A673 (cell line): Measurements from ENCODE around the gene BTBD9. TPM values are rescaled to one million over a fixed set of nuclear protein-coding genes. Genes with fewer than 3 reads are reported as not detected.
A peak's percentile ranks its signal among the peaks of the same experiment; 100 is the strongest.

Experiments used
- BruUV-seq: library from RNA; stranded (reverse); fragments of 400-500 nt; replicated peaks from 2 replicates; lab custom pipeline; 2021; lab: Mats Ljungman, UMichigan
- CTCF ChIA-PET: fragments of 300-600 bp; sonication (Branson Sonifier 250); formaldehyde crosslinking; loops from one replicate; lab custom pipeline; 2022; ENCODE audit warnings: antibody characterized with exemption; lab: Charles Lee
- POLR2A ChIA-PET: fragments of 300-600 bp; sonication (Branson Sonifier 250); formaldehyde crosslinking; loops from one replicate; lab custom pipeline; 2022; ENCODE audit warnings: antibody characterized with exemption; ENCODE audit not compliant: low non-redundant PET; lab: Charles Lee
- DNase-seq: peaks from one replicate; pipeline ENCODE4 v3.0.0-alpha.2; 2015; ENCODE audit warnings: low spot score
- H3K27ac ChIP-seq: fragments of 200-600 bp; sonication (generic); 2 replicates; pipeline ENCODE4 v1.5.1; 2016; ENCODE audit warnings: mixed run types, low read depth, mild to moderate bottlenecking, mixed read lengths, antibody characterized with exemption, low read length; ENCODE audit not compliant: poor library complexity, severe bottlenecking
- H3K27me3 ChIP-seq: fragments of 200-600 bp; sonication (generic); replicated peaks from 2 replicates; pipeline ENCODE4 v1.6.1; 2017; ENCODE audit warnings: mixed run types, low read depth, mild to moderate bottlenecking, mixed read lengths, antibody characterized with exemption, low read length; ENCODE audit not compliant: insufficient read depth, poor library complexity
- H3K36me3 ChIP-seq: fragments of 200-600 bp; sonication (generic); 2 replicates; pipeline ENCODE4 v1.6.1; 2016; ENCODE audit warnings: mixed run types, mild to moderate bottlenecking, mixed read lengths, antibody characterized with exemption, low read length; ENCODE audit not compliant: insufficient read depth, poor library complexity, severe bottlenecking
- H3K4me1 ChIP-seq: fragments of 200-600 bp; sonication (generic); 2 replicates; pipeline ENCODE4 v1.6.1; 2017; ENCODE audit warnings: mixed run types, mild to moderate bottlenecking, mixed read lengths, antibody characterized with exemption, low read length; ENCODE audit not compliant: insufficient read depth, poor library complexity, severe bottlenecking
- H3K4me3 ChIP-seq: fragments of 200-600 bp; sonication (generic); 2 replicates; pipeline ENCODE4 v1.5.1; 2016; ENCODE audit warnings: low read depth, mixed run types, mild to moderate bottlenecking, mixed read lengths, low read length; ENCODE audit not compliant: poor library complexity, severe bottlenecking
- H3K9me3 ChIP-seq: fragments of 200-600 bp; sonication (generic); 2 replicates; pipeline ENCODE4 v1.6.1; 2016; ENCODE audit warnings: mixed run types, low read depth, mild to moderate bottlenecking, mixed read lengths, antibody characterized with exemption, low read length; ENCODE audit not compliant: poor library complexity, severe bottlenecking
- EZH2 ChIP-seq: fragments of 200-600 bp; sonication (generic); IDR thresholded peaks from 2 replicates; pipeline ENCODE4 v1.6.1; 2017; ENCODE audit warnings: borderline replicate concordance, low read depth, mild to moderate bottlenecking, mixed read lengths, antibody characterized with exemption, low read length; ENCODE audit not compliant: poor library complexity, severe bottlenecking
- intact Hi-C: fragments of 100-400 bp; cut with micrococcal nuclease; formaldehyde crosslinking; loops from one replicate; pipeline ENCODE4 v1.10.0; 2022; ENCODE audit not compliant: unreplicated experiment
- total RNA-seq: library from RNA; stranded (reverse); gene quantifications from 2 replicates; pipeline ENCODE4 v1.2.3, GENCODE V29; 2021
- TF ChIP-seq, protein P1 (sequence below): fragments of 300-800, 200-600 bp; sonication (generic); conservative IDR thresholded peaks from 2 replicates; pipeline ENCODE4 v1.5.1; 2017; ENCODE audit warnings: low read depth, mild to moderate bottlenecking, antibody characterized with exemption, low read length, moderate library complexity, mixed read lengths

BTBD9 gene
- total RNA-seq, 1 experiment from 2014 or later: 8.0 TPM

DNA sequence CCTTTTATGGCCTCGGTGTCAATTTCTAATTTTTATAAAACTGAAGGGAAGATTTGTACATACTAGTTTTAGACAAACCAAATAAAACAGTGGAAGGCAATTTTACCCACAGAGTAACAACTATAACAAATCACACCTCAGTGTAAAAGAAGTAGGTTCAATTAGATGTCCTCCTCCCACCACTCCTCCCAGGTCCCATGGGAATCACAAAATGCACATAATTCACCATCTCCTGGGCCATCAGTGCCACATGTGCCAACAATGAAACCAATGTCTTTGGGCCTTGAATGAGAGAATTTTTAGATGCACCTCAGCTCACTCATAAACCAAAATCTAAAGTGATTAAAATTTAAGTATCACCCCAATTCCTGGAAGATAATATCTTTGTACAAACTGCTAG lies 267.8 kb downstream of the BTBD9 start:
- Histone ChIP-seq H3K4me1 (no peaks in the 10 kb centered on the region), H3K9me3 (no peaks in the 10 kb centered on the region), H3K36me3 (no peaks in the 10 kb centered on the region), H3K4me3 (no peak overlapping the region), H3K27ac (no peak overlapping the region), H3K27me3 (no peaks in the 10 kb centered on the region)
- POLR2A ChIA-PET: no interaction called here
- intact Hi-C loops: no loop called here
- no TSS peak for BruUV-seq
- no peak for DNase-seq
- CTCF ChIA-PET: no interaction called here
- TF ChIP-seq, protein P1, sequence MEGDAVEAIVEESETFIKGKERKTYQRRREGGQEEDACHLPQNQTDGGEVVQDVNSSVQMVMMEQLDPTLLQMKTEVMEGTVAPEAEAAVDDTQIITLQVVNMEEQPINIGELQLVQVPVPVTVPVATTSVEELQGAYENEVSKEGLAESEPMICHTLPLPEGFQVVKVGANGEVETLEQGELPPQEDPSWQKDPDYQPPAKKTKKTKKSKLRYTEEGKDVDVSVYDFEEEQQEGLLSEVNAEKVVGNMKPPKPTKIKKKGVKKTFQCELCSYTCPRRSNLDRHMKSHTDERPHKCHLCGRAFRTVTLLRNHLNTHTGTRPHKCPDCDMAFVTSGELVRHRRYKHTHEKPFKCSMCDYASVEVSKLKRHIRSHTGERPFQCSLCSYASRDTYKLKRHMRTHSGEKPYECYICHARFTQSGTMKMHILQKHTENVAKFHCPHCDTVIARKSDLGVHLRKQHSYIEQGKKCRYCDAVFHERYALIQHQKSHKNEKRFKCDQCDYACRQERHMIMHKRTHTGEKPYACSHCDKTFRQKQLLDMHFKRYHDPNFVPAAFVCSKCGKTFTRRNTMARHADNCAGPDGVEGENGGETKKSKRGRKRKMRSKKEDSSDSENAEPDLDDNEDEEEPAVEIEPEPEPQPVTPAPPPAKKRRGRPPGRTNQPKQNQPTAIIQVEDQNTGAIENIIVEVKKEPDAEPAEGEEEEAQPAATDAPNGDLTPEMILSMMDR: no peak
- TF ChIP-seq EZH2: no peak

DNA sequence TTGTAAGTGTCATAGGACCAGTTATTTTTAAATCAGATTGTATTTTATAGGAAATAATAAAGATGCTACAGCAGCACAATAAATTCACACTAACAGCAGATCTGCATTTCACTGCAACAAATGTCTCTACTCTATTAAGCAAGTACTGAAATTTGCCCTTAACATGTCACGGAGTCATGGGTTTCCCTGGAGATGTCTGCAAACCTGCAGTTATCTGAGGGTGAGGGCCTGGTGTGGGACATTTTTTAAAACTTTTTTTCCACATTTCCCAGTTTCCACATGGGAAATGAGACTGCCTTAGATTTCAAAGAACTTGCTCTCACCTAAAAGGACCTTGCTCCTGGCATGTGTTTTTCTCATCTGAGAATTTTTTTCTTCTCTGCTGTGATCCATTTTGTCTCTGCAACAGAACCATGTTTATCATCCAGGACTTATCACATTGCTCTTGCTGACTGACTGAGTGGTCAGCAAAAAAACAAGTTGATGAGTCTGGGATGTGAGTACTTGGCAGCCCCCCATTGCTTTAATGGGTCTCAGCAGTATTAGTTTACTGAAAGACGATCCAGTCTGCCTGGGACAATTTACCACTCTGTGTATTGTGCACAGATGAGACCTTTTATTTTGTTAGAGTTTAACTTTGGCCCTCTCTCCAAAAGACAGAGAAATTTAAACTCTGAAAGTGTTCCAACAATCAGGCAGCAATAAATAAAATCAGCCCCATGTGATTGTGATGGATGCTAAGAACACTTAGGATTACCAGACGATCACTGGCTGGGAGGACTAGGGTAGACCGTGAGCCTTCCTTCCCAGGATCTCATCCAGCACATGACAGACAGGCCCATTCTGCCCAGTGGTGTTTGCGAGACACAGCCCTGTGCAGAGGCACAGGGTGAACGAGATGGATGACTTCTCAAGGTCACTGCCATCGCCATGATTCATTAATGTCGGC lies 268.8 kb downstream of the BTBD9 start:
- intact Hi-C loops: no loop called here
- POLR2A ChIA-PET: no interaction called here
- TF ChIP-seq, protein P1: no peak
- no peak for TF ChIP-seq EZH2
- BruUV-seq: no TSS peak
- no peak overlapping the region for H3K27ac ChIP-seq
- no peak overlapping the region for H3K4me3 ChIP-seq
- no peaks in the 10 kb centered on the region for H3K27me3 ChIP-seq
- DNase-seq: peak; percentile 9
- H3K36me3 ChIP-seq: no peaks in the 10 kb centered on the region
- CTCF ChIA-PET: no interaction called here
- H3K4me1 ChIP-seq: no peaks in the 10 kb centered on the region
- no peaks in the 10 kb centered on the region for H3K9me3 ChIP-seq

DNA sequence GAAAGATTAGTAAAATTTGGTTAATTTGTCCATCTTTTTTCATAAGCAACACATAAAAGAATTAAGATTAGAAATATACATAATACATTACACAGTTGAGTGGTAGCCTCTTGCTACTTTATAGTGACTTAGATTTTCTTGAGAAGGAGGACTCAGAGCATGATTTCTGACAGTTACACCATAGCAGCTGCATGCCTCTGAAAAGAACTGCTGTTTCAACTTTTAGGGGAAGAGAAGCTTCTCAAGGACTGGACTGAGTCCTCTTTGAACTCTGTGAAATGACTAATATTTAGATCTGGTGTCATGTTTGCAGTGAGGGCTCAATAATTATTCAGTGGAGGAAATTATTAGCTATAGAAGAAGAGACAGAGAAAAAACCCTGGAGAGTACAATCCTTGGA lies 272.5 kb downstream of the BTBD9 start:
- H3K36me3 ChIP-seq: no peaks in the 10 kb centered on the region
- no peaks in the 10 kb centered on the region for H3K27me3 ChIP-seq
- intact Hi-C loops: no loop called here
- ChIA-PET CTCF (no interaction called here), POLR2A (no interaction called here)
- TF ChIP-seq, protein P1: no peak
- TF ChIP-seq EZH2: no peak
- H3K4me1 ChIP-seq: peaks cover 4% of the 10 kb centered on the region
- H3K4me3 ChIP-seq: no peak overlapping the region
- no peak for DNase-seq
- H3K9me3 ChIP-seq: no peaks in the 10 kb centered on the region
- BruUV-seq: no TSS peak
- H3K27ac ChIP-seq: no peak overlapping the region
